Measurements from ENCODE around the gene APOBEC3H.
A peak's percentile ranks its signal among the peaks of the same experiment; 100 is the strongest.

Gene APOBEC3H

DNA sequence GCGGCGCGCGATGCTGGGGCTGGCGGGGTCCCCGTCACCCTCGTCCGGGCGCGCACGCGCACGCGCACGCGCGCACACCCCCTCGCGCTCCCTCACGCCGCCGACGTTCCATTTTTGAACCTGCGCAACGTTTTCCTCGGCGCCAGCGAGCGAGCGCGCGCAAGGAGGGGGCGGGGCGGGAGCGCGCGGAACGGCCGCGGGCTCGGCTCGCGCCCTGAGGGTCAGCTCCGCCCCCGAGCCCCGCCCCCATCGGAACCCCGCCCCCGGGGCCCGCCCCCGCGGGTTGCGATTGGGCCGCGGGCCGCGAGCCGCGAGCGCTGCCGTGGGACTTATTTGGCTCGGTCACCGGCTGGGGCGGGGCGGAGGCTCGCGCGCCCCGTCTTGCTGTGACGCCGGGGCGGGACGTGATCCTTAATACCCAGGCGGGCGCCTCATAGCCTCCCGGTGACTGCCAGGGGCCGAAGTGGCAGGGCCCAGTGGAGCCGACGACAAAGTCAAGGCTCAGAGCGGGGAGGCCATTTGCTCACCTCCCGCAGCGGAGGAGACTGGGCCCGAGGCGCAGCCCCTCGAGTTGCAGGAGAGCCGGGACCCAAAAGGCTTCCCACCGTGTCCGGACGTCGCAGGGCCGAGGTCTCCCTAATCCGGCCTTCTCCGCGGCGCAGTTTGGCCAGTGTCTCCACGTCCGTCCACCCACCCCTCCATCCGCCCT is 55.6 kb downstream of the APOBEC3H start, which contains the start of gene CBX7:
TSS of gene CBX7 (minus strand) at position 170 of the 709 bp plus-strand sequence. CDS start 236 bp downstream, outside the sequence.
- H3K27me3 ChIP-seq: no peaks in the 10 kb centered on the region
- H3K9me3 ChIP-seq: no peaks in the 10 kb centered on the region
- peaks cover 0 to 48% (median 39%) of the 10 kb centered on the region in 4 donors for H3K4me1 ChIP-seq
- peak within 1 kb of the TSS; percentile 93 to 99 for H3K27ac ChIP-seq
- DNase-seq: peak; percentile 96 to 98
- TF ChIP-seq, protein P1, sequence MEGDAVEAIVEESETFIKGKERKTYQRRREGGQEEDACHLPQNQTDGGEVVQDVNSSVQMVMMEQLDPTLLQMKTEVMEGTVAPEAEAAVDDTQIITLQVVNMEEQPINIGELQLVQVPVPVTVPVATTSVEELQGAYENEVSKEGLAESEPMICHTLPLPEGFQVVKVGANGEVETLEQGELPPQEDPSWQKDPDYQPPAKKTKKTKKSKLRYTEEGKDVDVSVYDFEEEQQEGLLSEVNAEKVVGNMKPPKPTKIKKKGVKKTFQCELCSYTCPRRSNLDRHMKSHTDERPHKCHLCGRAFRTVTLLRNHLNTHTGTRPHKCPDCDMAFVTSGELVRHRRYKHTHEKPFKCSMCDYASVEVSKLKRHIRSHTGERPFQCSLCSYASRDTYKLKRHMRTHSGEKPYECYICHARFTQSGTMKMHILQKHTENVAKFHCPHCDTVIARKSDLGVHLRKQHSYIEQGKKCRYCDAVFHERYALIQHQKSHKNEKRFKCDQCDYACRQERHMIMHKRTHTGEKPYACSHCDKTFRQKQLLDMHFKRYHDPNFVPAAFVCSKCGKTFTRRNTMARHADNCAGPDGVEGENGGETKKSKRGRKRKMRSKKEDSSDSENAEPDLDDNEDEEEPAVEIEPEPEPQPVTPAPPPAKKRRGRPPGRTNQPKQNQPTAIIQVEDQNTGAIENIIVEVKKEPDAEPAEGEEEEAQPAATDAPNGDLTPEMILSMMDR (IDR thresholded peaks at IDR 0.05): no peak
- intact Hi-C loops (cut with DNase I; ENCODE audit: low total_unique reads): loop anchor here (5.0 kb wide), 1 partner anchor 370 kb away; the partner anchor contains the start of gene ATF4
- peaks cover 0 to 25% (median 12%) of the 10 kb centered on the region in 3 donors for H3K36me3 ChIP-seq
- H3K4me3 ChIP-seq: peak within 1 kb of the TSS; percentile 76 to 89

DNA sequence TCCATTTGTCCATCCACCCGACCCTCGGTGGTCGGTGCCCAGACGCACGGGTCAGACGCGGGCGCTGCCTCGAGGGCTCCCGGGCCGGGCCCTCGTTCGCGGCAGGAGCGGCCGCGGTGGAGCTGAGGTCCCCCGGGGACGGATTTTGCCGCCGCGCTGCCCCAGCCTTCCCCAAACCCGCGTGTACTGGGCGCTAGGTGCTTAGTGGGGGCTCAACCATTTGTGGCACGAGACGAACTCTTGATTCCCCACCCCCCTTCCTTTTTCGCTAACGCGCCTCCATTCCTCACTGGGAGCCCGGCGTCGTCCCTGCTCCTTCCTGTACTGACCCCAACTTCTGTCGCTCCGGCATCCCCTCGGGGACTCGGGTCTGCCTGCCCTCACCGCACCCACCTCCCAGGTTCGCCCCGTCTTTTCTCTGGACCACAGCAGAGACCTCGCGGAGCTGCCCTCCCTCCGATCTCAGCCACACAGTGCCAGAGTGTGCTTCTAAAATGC is 56.2 kb downstream of the APOBEC3H start:
- intact Hi-C loops (cut with DNase I; ENCODE audit: low total_unique reads): loop anchor here (5.0 kb wide), 1 partner anchor 369 kb away; the partner anchor contains the start of gene ATF4
- Histone ChIP-seq H3K4me1 (peaks cover 0 to 43% (median 33%) of the 10 kb centered on the region in 4 donors), H3K27ac (peak overlapping the region; percentile 93 to 96), H3K36me3 (peaks cover 0 to 19% (median 7%) of the 10 kb centered on the region in 3 donors), H3K9me3 (no peaks in the 10 kb centered on the region), H3K4me3 (peak overlapping the region; percentile 76 to 89), H3K27me3 (no peaks in the 10 kb centered on the region)
- TF ChIP-seq, protein P1 (IDR thresholded peaks at IDR 0.05): no peak
- DNase-seq: peak; percentile 23 to 76

Measured in tibial artery (tissue), 4 donors.